ENCODE measurements around the gene TRIM41.
"Not testable (repeated sequence)": the region's sequence is repeated elsewhere in the genome, so short reads cannot be mapped to it uniquely, and the experiment has no call there.

Gene TRIM41

DNA sequence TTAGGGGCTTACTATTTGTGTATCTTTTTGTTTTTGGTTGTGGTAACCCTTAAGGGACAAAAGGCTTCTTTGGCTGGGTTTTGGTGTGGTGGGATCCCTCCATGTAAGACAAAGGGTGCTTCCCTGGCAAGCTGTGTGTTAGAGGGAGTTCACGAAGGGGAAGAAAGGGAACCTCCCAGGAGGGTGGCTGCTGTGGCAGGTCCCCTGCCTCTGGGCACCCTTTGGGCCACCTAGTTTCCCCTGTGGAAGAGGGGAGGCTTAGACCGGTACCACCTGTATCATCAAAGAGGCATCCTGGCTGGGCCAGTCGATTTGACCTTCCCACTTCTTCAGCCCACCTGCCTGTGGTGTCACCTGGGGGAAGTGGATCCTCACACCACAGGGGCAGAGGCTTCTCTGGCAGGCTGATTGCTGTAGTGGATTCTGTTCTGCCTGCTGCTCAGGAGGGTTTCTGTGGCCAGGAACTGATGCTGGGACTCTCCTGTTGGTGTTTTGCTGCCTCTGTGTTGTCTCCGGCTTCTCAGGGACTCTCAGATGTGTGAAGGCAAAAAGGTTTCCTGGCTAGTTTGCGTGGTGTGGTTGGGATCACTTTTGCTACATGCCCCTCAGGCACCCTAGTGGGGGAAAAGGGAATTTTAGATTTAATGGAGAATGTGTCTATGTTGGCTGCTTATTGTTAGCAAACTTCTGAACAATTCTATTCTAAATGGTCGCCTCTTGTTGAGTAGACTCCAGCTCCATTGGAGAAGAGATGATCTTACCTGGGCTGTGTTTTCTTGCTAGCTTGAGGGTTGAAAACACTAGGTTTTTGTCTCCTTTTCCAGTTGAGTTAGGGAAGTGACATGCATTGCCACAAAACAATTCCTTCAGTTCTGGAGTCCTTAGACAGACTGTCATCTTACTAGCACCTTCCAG, 61.0 kb downstream of the TRIM41 start:
- DNase-seq (ENCODE audit: low read depth): not testable (repeated sequence)

Data from activated T-cell treated with anti-CD3 and anti-CD28 coated beads for 48 hours (primary cell).